ENCODE data around the gene SYNGAP1. TPM values are rescaled to one million over a fixed set of nuclear protein-coding genes. Genes with fewer than 3 reads are reported as not detected.
"Not testable (repeated sequence)": the region's sequence is repeated elsewhere in the genome, so short reads cannot be mapped to it uniquely, and the experiment has no call there.

SYNGAP1 gene
- total RNA-seq, 1 donor from 2014 or later: 1.5 TPM

DNA sequence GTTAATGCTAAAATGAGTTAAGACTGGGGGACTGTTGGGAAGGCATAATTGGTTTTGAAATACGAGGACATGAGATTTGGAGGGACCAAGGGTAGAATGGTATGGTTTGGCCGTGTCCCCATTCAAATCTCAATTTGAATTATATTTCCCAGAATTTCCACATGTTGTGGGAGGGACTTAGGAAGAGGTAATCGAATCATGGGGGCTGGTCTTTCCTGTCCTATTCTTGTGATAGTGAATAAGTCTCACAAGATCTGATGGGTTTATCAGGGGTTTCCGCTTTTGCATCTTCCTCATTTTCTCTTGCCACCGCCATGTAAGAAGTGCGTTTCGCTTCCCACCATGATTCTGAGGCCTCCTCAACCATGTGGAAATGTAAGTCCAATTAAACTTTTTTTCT is 47.2 kb downstream of the SYNGAP1 start:
- DNase-seq (ENCODE audit: low read depth, low spot score): no peak

DNA sequence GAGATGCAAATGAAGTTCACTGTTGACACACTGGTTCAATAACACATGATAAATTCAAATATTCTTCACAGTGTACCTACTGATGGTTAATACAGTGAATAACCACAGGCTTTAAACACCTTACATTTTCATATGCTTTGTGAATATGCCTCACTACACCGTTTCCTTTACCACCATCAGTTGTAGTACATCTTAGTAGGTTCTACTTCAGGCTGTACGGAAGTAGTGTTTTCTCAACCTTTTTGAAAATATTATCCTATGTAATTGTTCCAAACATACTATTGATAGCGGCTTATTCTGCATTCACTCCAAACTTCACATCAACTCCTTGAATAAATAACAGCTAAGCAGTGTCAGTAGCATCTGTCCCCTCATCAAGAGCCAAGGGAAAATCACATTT is 49.8 kb downstream of the SYNGAP1 start:
- no peak for DNase-seq (ENCODE audit: low read depth, low spot score)

DNA sequence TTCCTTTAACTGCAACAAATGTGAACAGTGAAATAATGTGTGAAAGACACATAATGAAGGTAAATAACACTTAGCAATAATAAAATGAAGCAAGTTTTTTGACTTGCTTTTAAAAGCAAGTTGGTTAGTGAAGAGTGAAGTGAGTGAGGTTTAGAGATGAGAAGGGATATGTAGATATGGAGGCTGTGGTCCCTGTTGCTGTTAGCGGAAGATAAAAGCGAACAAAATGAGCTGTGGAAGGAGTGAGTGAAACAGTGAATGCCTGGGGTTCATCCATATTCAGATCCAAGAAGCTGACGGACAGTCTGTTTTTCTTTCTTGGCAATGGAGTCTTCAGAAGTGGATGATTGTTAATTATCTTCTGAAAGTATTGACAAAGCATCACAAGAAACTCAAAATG is 58.0 kb downstream of the SYNGAP1 start:
- no peak for DNase-seq (ENCODE audit: low read depth, low spot score)

DNA sequence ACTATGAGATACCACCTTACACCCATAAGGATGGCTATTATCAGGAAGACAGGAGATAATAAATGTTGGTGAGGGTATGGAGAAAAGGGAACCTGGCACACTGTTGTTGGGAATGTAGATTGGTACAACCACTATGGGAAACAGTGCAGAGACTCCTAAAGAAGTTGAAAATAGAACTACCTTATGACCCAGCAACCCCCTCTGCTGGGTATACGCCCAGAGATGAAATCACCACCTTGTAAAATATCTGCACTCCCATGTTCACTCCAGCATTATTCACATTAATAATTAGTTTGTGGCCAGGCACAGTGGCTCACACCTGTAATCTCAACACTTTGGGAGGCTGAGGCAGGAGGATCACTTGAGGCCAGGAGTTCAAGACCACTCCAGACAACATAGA is 61.3 kb downstream of the SYNGAP1 start:
- no peak for DNase-seq (ENCODE audit: low read depth, low spot score)

DNA sequence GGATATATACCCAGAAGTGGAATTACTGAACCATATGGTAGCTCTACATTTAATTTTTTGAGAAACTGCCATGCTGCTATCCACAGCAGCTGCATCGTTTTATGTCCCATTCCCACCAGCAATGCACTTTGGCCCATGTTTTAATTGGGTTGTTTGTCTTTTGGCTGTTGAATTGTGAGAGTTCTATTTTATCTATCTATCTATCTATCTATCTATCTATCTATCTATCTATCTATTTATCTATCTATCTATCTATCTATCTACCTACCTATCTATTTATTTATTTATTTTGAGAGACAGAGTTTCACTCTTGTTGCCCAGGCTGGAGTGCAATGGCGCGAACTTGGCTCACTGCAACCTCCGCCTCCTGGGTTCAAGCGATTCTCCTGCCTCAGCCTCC is 62.8 kb downstream of the SYNGAP1 start:
- not testable (repeated sequence) for DNase-seq (ENCODE audit: low read depth, low spot score)

DNA sequence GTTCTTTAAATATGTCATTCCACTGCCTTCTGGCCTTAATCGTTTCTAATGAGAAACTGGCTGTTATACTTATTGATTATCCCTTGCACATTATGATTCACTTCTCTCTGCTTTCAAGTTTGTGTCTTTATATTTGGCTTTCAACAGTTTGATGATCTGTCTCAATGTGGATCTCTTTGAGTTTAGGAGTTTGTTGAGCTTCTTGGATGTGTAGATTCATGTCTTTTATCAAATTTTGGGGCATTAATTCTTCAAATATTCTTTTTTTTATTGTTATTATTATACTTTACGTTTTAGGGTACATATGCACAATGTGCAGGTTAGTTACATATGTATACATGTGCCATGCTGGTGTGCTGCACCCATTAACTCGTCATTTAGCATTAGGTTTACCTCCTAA is 63.8 kb downstream of the SYNGAP1 start:
- no peak for DNase-seq (ENCODE audit: low read depth, low spot score)

DNA sequence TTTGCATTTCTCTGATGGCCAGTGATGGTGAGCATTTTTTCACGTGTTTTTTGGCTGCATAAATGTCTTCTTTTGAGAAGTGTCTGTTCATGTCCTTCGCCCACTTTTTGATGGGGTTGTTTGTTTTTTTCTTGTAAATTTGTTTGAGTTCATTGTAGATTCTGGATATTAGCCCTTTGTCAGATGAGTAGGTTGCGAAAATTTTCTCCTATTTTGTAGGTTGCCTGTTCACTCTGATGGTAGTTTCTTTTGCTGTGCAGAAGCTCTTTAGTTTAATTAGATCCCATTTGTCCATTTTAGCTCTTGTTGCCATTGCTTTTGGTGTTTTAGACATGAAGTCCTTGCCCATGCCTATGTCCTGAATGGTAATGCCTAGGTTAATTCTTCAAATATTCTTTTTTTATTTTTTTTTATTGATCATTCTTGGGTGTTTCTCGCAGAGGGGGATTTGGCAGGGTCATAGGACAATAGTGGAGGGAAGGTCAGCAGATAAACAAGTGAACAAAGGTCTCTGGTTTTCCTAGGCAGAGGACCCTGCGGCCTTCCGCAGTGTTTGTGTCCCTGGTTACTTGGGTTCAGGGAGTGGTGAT is 64.9 kb downstream of the SYNGAP1 start:
- DNase-seq (ENCODE audit: low read depth, low spot score): not testable (repeated sequence)

DNA sequence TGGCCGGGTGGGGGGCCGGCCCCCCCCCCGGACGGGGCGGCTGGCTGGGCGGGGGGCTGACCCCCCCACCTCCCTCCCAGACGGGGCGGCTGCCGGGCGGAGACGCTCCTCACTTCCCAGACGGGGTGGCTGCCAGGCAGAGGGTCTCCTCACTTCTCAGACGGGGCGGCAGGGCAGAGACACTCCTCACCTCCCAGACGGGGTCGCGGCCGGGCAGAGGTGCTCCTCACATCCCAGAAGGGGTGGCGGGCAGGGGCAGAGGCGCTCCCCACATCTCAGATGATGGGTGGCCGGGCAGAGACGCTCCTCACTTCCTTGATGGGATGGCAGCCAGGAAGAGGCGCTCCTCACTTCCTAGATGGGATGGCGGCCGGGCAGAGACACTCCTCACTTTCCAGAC is 65.8 kb downstream of the SYNGAP1 start:
- not testable (repeated sequence) for DNase-seq (ENCODE audit: low read depth, low spot score)

DNA sequence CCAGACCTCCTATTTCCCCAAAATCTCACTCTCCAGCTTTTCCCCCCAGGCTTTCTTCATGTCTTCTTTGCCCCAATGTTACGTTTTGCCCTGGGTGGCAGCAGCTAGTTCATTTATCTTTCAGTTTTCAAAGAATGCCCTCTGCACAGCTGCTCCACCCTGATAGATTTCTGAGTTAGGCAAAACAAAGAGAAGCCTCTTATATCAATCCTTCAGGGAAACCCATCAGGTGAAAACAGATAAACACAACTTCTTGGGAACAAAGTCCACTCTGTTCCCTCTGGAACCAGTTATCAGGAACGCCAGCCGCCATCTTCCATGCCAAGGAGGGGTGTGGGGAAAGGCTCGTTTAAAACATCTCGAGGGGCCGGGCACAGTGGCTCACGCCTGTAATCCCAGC is 68.5 kb downstream of the SYNGAP1 start:
- DNase-seq (ENCODE audit: low read depth, low spot score): no peak

DNA sequence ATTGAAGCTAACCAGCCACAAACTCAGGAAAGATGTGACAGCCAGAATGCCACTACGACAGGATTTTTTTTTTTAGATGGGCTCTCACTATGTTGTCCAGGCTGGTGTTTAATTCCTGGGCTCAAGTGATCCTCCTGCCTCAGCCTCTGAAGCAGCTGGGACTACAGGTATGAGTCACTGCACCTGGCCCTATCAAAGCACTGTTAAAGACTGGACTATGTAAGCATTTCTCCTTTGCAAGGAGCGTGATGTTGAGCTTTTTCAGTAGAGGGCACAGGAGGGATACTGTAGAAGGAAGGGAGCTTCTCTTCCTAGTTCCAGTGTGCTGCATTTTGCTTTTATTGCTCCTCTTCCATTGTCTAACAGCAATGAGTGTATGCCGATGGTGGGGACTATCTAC is 70.3 kb downstream of the SYNGAP1 start:
- DNase-seq (ENCODE audit: low read depth, low spot score): no peak

DNA sequence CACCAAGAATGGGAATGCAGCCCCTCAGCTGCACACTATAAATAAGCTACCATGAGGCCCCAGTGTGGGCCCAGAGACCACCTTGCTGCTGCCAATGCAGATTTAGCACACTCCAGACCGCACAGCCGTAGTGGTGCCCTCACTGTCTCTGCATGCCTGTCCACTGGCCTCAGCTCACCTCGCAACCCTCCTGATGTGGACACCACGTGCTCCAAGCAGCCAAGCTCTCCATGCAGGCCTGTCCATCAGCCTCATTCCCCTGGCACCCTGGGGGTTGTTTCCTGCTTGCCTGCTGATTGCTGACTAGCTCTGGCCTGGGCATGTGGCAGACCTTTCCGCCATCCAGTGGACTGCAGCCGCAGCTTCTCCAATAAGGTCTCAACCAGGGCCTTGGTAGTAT is 70.8 kb downstream of the SYNGAP1 start:
- no peak for DNase-seq (ENCODE audit: low read depth, low spot score)

DNA sequence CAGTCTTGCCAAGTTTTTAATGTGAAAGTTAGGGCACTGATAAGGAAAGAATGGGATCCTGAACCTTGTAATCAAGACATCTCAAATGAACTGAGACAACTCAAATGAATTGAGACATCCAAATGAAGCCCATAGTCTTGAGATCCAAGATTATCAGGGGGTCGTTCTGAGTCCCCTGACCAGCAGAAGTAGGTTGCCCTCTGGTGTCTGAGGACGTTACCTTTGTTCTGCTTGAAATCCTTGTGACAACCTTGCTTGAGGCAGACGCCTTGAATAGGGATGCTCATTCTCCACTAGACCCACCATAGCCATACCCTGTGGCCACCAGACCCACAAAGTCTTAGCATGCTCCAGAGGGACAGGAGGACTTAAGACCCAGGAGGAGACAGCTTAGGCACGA is 72.2 kb downstream of the SYNGAP1 start:
- no peak for DNase-seq (ENCODE audit: low read depth, low spot score)

DNA sequence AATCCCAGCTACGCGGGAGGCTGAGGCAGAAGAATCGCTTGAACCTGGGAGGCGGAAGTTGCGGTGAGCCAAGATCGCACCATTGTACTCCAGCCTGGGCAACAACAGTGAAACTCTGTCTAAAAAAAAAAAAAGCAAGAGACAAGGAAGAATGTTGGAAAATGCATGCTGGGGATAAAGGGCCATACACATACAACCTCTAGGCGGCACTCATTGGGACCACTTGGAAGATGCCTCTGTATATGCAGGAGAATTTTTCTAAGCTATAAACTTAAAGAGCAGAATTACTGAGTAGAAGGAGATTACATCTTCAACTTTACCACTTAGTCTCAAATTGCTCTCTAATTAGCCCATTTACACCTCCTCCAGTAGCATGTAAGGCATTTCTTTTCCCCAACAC is 77.3 kb downstream of the SYNGAP1 start:
- no peak for DNase-seq (ENCODE audit: low read depth, low spot score)

DNA sequence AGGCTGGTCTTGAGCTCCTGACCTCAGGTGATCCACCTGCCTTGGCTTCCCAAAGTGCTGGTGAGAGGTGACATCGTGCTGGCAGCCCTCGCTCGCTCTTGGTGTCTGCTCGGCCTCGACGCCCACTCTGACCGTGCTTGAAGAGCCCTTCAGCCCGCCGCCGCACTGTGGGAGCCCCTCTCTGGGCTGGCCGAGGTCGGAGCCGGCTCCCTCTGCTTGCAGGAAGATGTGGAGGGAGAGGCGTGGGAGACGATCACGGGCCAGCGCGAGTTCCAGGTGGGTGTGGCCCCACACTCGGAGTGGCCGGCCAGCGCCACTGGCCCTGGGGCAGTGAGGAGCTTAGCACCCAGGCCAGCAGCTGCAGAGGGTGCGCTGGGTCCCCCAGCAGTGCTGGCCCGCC is 82.6 kb downstream of the SYNGAP1 start:
- DNase-seq (ENCODE audit: low read depth, low spot score): no peak

DNA sequence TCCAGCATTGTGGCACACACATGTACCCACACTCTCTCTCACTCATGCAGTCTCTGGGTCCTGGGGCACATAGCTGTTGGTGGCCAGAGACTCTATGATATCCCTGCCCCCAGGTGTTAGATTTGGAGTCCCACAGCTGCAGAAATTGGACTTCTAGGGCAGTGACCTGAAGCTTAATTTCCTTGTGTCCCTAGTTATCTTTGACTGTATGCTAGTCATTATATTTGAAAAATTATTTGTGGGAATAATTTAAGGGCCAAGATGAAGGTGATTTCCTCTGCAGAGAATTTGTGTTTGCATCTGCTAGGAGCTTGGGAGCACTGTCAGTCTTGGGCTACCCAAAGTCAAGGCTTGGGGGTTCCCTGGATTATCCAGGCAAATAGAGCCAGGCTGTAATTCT is 84.6 kb downstream of the SYNGAP1 start:
- DNase-seq (ENCODE audit: low read depth, low spot score): no peak

Other genes starting within 250 kb of the SYNGAP1 start
- 0.07 and 0.11 TPM in 2 replicates for gene COL11A2, start 227.6 kb upstream of the SYNGAP1 start, total RNA-seq
- gene RXRB, start 219.4 kb upstream of the SYNGAP1 start, total RNA-seq: 22.4 and 23.6 TPM in 2 replicates
- 107 and 131 TPM in 2 replicates for gene SLC39A7, start 219.2 kb upstream of the SYNGAP1 start, total RNA-seq
- 3.5 and 8.6 TPM in 2 replicates for gene HSD17B8, start 215.4 kb upstream of the SYNGAP1 start, total RNA-seq
- gene RING1, start 211.6 kb upstream of the SYNGAP1 start, total RNA-seq: 23.0 and 27.5 TPM in 2 replicates
- 32.1 and 33.0 TPM in 2 replicates for gene VPS52, start 148.2 kb upstream of the SYNGAP1 start, total RNA-seq
- gene RPS18, start 148.0 kb upstream of the SYNGAP1 start, total RNA-seq: 2,993 and 4,478 TPM in 2 replicates
- gene B3GALT4, start 142.9 kb upstream of the SYNGAP1 start, total RNA-seq: 2.8 and 4.7 TPM in 2 replicates
- 90.2 and 94.7 TPM in 2 replicates for gene WDR46, start 130.8 kb upstream of the SYNGAP1 start, total RNA-seq
- 51.2 and 53.3 TPM in 2 replicates for gene PFDN6, start 130.5 kb upstream of the SYNGAP1 start, total RNA-seq
- gene RGL2, start 121.1 kb upstream of the SYNGAP1 start, total RNA-seq: 39.4 and 42.5 TPM in 2 replicates
- gene TAPBP, start 106.0 kb upstream of the SYNGAP1 start, total RNA-seq: 48.7 and 71.1 TPM in 2 replicates
- 14.3 and 16.4 TPM in 2 replicates for gene ZBTB22, start 102.3 kb upstream of the SYNGAP1 start, total RNA-seq
- 48.6 and 49.9 TPM in 2 replicates for gene DAXX, start 97.1 kb upstream of the SYNGAP1 start, total RNA-seq
- gene KIFC1, start 28.2 kb upstream of the SYNGAP1 start, total RNA-seq: 19.9 and 40.4 TPM in 2 replicates
- gene PHF1, start 9.1 kb upstream of the SYNGAP1 start, total RNA-seq: 6.8 and 10.7 TPM in 2 replicates
- gene CUTA, start 2.0 kb upstream of the SYNGAP1 start, total RNA-seq: 49.5 and 51.8 TPM in 2 replicates
- 6.1 and 6.7 TPM in 2 replicates for gene ZBTB9, start 34.5 kb downstream of the SYNGAP1 start, total RNA-seq
- 21.9 and 22.9 TPM in 2 replicates for gene BAK1, start 160.2 kb downstream of the SYNGAP1 start, total RNA-seq
- 59.5 and 62.5 TPM in 2 replicates for gene ITPR3, start 201.3 kb downstream of the SYNGAP1 start, total RNA-seq